Tibial nerve (tissue), 3 donors: Measurements from ENCODE around the gene GULP1.

Experiments
- CTCF ChIP-seq, 5 experiments: fragments of 200-600 bp in 3 of 5; fragments of 450-650 bp in 2 of 5; sonication (generic) in 3 of 5; IDR thresholded peaks; one replicate each; pipeline ENCODE4 v1.5.1; 2016 to 2019; ENCODE audit warnings: antibody characterized with exemption in 5 of 5, mild to moderate bottlenecking in 3 of 5, moderate library complexity in 2 of 5
- POLR2A ChIP-seq, 2 donors: fragments of 450-650 bp; IDR thresholded peaks; one replicate each; pipeline ENCODE4 v1.6.1; 2017; ENCODE audit warnings: antibody characterized with exemption in 2 of 2, mild to moderate bottlenecking in 2 of 2, moderate library complexity in 2 of 2

- no peak for TF ChIP-seq CTCF (IDR thresholded peaks at IDR 0.05)
- no peak for TF ChIP-seq POLR2A (IDR thresholded peaks at IDR 0.05)
Observed at GRCh38 chr2:188473306-188473705, 181.6 kb downstream of the GULP1 start.
